GM18873 (cell line): ENCODE results near the gene HSPB8.

Experiments used
- ATAC-seq: cut with Tn5 transposase; IDR thresholded peaks from one replicate; pipeline ENCODE4 v1.9.1; 2021; ENCODE audit warnings: mild to moderate bottlenecking, moderate library complexity, moderate number of reproducible peaks; ENCODE audit not compliant: unreplicated experiment, low FRiP score

Gene HSPB8

DNA sequence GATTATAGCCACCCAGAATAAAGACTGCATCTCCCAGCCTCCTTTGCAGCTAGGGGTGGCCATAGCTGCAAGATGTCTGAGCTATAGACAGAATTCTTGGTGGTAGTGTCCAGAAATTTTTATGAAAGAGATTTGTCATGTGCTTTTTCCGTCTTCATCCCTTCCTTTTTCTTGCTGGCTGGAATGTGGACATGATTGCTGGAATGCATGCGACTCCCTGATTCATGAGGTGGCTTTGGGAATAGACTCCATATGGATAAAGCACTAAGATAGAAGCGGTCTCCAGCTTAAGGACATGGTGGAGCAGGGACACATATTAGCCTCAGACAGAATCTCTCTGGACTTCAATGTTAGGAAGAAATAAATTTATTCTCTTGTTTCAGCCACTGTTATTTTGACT, 10.0 kb upstream of the HSPB8 start:
- no peak for ATAC-seq

DNA sequence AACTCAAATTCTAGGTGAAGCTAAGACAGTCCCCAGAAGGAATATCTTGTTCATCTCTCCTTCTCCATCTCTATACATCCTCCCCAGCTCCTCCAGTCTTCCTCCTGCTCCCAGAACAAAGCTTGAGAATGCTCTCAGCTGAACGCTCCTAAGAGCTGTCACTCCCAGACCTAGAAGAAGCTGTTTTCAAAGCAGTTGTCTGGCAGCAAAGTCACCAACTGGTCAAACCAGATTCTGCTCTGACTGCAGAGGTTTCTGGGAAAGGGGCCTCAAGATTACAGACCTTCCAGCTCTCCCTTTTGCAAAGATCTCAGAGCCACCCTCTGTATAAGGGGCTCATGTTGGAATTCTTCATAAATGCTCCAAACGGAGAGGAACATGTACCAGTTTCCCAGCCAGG, 9.6 kb upstream of the HSPB8 start:
- ATAC-seq: no peak

DNA sequence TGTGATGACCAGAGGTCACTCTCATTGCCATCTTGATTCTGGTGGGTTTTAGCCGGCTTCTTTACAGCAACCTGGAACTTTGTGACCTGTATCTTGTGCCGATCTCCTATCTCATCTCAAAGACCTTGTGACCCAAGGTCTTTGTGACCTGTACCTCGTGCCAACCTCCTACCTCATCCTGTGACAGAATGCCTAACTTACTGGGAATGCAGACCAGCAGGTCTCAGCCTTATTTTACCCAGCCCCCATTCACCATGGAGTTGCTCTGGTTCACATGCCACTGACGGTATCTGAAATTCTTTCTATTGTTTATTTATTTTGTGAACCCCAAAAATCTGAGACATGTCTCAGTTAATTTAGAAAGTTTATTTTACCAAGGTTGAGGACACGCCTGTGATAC, 7.4 kb upstream of the HSPB8 start:
- ATAC-seq: no peak

DNA sequence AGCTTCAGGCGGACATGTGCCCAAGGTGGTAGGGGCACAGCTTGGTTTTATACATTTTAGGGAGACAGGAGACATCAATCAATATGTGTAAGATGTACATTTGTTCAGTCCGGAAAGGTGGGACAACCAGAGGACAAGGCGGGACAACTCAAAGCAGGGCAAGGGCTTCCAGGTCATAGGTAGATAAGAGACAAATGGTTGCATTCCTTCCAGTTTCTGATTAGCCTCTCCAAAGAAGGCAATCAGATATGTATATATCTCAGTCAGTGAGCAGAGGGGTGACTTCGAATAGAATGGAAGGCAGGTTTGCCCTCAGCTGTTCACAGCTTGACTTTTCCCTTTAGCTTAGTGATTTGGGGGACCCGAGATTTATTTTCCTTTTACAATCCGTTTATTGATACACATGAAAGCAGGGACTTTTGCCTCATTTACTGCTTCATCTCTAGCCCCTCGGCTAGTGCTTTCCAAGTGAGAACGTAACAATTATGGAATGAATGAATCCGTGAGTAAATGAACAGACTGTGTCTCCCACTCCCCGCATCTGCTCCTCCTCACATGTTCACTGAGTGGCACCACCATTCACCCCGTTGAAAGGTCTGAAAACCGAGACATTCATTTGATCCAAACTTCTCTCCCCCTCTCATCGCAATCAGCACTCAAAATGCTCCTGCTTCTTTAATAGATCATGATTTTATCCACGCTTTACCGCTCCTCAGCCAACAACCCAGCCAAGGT, 6.9 kb upstream of the HSPB8 start:
- ATAC-seq: no peak

DNA sequence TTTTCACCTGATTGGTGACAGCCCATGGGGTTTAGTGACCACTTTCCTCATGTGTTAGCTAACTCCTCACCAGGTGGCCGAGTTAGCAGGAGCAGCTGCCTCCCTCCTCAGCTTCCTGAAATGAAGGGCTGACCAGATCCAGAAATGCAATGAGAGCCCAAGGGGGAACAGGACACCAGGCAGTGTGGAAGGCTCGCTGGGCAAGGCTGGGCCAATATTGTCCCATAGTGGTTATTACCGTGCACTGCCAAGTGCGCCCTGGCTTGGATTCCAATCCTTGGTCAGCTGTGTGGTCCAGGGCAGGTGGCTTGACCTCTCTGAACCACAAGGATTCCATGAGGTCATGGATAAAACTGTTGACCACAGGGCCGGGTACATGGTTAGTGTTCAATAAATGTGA, 3.6 kb upstream of the HSPB8 start:
- no peak for ATAC-seq

DNA sequence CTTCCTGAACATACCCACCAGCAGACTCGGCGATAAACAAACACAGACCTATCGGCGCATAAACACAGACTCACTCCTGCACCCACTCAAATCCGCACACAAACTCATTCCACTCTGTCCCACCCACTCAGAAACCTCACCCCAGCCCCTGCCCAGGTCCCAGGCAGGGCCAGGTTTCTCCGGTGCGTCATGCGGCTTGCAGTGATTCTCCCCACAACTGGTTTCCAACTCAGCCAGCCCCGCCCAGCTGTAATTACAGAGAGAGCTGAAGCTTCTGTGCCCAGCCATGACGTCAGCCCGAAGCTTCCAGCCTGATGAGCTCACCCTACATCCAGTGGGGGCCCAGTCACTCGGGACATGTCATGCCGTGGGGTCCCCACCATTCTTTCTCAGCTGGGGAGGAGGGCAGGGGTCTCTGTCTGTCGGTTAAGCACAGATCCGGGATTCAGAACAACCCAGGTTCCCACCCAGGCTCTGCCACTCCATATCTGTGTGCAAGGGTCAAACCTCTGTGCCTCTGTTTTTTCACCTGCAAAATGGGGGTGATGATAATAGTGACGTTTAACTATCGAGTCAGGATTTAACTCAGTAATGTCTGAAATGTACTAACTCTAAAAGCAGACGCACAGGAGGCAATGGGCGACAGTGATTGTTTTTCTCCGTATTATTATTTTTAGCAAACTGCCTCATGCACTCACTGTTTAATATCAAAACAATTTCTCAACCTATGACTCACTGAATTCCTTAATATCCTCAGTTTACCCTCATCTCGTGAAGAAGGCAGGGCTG, 2.3 kb upstream of the HSPB8 start:
- ATAC-seq: no peak

DNA sequence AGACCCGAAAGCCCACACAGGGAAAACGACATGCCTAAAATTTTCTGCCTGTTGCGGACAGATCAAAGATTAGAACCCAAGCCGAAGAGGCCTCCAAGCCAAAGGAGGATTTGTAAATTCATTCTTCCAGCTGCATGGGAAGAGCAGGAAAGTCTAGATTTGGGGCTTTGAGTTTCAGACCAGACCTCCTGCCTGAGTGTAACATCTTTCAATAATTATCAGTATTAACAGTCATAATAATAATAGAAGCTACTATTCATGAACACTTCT, 1.7 kb upstream of the HSPB8 start:
- no peak for ATAC-seq

DNA sequence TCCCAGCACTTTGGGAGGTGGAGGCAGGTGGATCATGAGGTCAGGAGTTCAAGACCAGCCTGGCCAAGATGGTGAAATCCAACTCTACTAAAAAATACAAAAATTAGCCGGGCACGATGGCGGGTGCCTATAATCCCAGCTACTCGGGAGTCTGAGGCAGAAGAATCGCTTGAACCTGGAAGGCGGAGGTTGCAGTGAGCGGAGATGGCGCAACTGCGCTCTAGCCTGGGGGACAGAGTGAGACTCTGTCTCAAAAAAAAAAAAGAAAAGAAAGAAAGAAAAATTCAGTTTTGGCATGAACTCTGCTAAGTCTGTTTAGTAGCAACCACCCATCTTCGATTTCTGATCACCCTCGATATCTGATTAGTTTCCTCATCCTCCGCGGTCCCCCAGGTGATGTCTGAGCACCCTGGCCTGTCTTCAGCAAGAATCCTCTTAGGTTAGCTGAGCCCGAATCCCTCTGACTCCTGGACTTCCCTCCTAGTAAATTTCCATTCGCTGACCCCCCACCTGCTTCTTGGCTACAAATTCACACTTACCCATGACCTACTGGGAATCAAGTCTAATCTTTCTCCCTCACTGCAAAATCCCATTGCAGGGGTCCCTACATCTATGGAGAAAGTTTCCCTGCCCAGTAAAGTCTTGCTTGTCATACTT, 879 bp upstream of the HSPB8 start:
- ATAC-seq: no peak

DNA sequence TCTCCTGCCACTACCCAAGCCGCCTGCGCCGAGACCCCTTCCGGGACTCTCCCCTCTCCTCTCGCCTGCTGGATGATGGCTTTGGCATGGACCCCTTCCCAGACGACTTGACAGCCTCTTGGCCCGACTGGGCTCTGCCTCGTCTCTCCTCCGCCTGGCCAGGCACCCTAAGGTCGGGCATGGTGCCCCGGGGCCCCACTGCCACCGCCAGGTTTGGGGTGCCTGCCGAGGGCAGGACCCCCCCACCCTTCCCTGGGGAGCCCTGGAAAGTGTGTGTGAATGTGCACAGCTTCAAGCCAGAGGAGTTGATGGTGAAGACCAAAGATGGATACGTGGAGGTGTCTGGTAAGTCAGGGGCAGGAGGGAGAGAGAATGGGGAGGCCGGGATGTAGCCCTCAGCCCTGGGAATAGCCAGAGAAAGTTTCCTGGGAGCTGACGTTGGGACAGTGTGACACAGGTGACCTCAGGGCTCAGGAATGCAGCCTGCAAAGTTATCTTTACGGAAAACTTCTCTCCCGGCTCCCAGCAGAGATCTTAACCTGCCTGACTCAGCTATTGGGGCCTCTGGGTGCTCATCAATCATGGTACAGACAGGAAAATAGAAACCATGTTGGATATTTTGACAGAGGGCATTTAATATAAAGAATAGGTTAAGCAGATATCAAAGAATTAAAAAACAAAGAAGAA, 747 bp downstream of the HSPB8 start:
- ATAC-seq: no peak

DNA sequence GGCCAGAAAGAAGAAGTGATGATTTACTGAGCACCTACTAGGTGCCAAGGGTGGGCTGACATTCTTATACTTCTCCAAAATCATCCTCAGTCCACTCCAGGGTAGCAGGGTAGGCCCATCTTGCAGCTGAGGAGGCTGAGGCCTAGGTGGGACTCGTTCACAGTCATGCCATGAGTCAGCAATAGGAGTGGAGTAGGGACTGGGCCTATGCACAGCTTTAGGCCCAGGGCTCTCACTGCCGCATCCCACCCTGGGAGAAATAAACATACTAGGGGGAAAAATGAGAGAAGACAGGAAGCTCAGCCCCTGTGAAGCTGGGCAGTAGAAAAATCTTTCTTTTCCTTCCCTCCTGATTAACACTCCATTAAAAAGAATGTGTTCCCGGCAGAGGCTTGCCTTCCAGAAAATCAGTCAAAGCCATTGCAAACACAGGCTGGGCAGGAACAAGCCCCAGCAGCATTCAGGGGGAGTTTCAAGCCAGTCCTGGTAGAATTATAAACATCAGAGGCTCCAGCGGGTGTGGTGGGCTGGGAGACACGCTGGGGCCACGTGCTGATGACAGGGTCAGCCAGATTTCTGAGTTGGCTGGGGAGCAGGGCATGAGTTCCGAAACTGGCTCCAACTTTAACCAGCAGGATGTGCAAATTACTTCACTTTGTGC, 1.8 kb downstream of the HSPB8 start:
- ATAC-seq: no peak

DNA sequence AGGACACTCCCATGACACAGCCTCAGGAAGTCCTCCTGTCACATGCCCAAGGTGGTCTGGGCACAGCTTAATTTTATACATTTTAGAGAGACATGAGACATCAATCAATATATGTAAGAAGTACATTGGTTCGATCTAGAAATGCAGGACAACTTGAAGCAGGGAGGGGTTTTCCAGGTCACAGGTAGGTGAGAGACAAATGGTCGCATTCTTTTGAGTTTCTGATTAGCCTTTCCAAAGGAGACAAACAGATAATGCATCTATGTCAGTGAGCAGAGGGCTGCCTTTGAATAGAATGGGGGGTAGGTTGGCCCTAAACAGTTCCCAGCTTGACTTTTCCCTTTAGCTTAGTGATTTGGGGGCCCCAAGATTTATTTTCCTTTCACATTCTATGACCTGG, 2.5 kb downstream of the HSPB8 start:
- no peak for ATAC-seq

DNA sequence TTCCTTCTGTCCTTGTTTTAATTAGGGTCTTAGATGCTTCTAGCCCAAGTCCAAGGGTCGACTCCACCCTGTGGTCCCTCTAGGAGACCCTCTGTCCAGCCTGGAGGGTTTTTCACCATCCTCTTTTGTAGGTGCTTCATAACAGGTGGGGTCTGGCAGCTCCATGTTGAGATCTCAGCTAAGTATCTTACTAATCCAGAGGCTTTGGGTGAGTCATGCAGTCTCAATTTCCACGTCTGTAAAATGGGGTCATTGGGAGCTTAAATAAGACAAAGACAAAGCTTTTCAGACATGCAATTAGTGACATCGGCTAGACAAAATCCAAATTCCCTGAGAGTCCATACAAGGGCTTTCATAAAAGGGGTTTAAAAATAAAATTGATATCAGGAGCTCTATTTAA, 3.2 kb downstream of the HSPB8 start:
- no peak for ATAC-seq

DNA sequence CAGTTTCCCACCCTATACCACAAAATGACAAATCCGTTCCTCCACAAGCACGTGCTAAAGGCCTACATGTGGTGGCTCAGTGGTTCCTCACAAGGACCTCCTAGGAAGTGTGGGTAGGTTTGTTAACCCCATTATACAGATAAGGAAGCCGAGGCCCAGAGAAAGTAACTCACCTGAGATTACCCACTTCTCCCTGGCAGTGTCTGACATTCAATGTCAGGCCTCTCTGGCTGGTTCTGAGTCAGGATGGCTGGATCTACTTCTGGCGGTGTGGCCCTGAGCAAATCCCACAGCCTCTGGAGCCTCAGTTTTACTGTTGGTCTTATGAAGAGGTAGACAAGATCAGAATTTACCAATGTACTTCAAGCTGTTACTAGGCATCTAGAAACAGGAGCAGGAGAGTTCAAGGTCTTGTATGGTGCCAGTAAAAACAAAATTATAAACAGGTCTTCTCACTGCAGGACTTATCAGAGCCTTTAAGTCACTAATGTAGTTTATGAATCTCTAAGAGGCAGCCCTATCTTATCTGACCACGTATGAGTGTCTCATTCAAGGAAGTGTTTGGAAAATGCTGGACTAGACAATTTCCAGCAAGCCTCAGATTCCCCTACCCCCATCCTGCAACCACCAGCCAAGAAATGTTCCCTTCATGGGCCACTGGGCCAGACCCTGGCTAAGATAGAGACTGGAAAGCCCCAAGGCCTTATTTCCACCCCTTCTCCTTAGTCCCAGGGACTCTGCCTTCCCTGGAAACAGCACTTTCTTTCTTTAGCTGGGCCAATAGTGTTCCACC, 4.2 kb downstream of the HSPB8 start:
- no peak for ATAC-seq

DNA sequence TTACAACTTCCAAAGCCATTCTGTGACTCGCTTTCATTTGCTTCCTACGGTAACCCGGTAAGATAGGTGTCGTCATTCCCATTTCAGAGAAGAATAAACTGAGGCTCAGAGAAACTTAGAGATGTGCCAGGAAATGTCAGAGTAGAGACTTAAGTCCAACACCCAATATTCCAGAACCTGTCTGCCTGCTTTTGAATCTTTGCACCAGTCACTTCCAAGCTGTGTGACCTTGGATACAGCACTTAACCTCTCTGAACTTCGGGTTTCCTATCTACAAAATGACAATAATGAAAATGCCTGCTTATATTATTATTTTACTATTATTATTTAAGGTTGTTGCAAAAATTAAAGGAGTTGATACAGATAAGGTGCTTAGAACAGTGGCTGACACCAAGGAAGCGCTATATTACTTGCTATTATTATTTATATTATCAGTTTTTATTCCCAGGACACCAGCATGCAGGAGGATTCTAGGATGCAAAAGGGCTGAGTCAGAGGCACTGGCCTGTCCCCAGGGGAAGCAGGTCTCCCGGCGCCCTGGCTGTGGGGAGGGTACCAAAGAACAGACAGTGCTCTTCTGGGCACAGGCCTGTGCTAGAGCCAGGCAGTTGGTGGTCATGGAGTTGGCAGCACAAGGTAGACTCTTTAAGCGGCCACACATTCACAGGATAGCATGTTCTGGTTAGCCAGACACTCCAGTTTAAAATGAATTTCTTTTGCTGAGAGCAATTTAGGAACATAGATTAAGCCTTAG, 5.4 kb downstream of the HSPB8 start:
- ATAC-seq: no peak

DNA sequence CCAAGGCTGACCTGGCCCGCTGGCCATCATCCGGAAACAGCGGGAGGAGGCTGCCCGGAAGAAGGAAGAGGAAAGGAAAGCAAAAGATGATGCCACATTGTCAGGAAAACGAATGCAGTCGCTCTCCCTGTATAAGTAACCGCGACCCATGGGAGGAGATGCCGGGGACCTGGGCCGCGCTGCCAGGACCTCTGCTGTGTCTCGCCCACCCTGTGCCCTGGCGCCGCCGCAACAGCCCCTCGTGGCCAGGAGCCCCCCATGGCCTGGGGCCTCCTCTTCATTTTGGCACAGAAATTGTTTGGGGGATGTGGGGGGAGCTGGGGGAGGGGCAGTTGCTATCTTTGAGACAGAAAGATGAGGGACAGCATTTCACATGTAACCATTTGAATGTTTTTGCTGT, 16.5 kb downstream of the HSPB8 start:
- no peak for ATAC-seq

DNA sequence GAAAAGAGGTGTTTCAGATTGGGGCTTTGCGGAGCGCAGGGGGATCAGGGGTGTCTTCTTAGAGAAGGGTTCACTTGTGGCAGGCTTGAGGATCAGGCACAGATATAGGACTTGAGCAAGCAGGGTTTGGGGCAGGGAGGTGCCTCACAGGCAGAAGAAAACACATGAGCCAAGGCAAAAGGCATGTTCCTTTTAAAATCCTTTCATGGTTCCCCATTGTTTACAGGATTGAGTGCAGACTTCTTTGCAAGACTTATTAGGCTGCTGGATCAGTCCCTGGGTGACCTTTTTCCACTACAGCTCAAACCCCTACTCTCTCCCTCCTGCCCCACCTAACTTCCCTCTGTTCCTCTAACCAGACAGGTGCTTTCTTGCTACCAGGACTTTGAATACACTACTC, 19.7 kb downstream of the HSPB8 start:
- ATAC-seq: no peak

DNA sequence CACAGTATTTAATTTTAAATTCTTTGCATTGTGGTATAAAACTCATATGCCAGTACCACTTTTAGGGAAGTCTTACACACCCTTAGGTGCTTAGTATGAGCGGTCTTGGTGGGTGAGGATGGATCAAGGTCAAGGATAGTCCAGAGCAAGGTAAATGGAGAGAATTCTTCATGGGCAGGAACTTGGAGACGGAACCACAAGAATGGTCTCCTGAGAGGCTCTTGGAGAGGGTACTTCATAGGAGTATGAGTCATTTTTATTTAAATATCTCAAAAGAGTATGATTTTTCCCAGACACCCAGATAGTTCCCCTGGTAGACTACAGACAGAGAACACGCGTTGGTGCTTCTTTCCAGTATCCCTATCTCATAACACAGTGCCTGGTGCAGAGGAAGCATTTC, 21.9 kb downstream of the HSPB8 start:
- no peak for ATAC-seq

DNA sequence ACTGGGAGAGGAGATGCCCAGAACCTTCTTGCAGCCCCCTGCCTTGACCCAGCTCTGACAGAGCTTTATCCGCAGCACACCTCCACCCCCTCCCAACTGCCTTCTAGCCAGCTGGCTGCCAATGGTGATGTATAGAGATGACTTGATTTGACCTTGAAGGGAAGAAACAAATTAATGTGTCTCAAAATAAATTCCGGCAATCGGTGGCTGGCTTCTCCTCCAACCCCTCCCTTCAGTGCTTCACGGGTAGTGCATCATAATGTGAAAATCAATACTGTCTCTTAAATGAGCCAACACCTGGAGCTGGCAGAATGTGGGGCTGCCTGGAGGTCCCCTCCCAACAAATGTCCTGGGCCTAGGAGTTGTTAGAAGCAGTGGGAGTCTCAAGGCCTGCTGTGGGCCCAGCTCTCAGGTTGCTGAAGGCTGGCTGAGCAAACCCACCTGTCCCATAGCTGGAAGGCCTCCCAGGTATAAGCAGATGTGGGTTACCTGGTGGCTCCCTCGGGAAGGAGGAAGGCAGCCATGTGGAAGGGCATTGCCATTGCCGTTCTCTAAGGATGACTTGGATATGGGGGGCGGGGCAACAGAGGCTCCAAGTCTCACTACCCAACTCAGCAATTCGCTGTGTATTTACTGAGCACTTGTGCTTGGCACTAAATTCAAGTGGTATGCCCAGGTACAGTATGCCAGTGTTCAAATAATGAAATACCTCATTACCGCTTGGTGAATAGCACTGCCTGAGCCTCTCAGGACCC, 23.2 kb downstream of the HSPB8 start:
- no peak for ATAC-seq

DNA sequence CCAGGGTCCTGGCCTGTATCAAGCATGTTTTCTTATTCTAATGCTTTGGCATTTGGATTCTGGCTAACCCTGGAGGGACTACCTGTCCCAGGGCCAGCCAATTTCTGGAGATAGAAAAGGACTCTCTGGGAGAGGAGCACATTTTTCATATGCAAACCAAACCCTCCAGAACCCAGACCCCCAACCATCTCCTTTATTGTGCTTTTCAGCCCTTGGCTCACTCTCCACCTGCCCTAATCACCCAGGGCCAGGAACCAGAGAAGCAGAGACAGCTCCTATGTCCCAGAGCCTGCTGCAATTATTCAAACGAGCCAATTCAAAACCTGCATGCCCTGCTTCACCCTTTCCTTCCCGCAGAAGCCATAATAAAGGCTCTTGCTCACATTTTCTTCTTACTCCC, 23.8 kb downstream of the HSPB8 start:
- no peak for ATAC-seq
